ENCODE measurements around the gene PREPL. TPM values are rescaled to one million over a fixed set of nuclear protein-coding genes. Genes with fewer than 3 reads are reported as not detected.

PREPL gene
- total and polyA plus RNA-seq, 9 of the 15 experiments (the other 6 are each of a cell fraction or from before 2014, with no cell fraction given): 11.6 to 58.9 (median 27.2) TPM

- H3K4me1 ChIP-seq (replicated peaks in 1 of 2; ENCODE audit: control insufficient read depth in 2 of 2, insufficient read depth in 2 of 2, low read length in 2 of 2): no peaks in the 10 kb centered on the region
- H3K9ac ChIP-seq (ENCODE audit: insufficient read depth in 1 of 2, low read depth in 2 of 2, low read length in 2 of 2): no peak overlapping the region
- H4K20me1 ChIP-seq (replicated peaks; ENCODE audit: control insufficient read depth, insufficient read depth, low read length): no peaks in the 10 kb centered on the region
- H2AFZ ChIP-seq (ENCODE audit: low read depth, low read length): no peak overlapping the region
- DNase-seq (ENCODE audit: extremely low read depth in 1 of 4, low spot score in 3 of 4) (no peak), FAIRE-seq (peak; percentile 32), ATAC-seq (no peak)
- H3K4me3 ChIP-seq: no peak overlapping the region
- WGBS (ENCODE audit: insufficient coverage, low coverage, missing lambda C conversion rate): 26% methylated on average over 7 of the region's 7 CpGs
- H3K36me3 ChIP-seq (ENCODE audit: control insufficient read depth, insufficient read depth, low read length): no peaks in the 10 kb centered on the region
- no peaks in the 10 kb centered on the region for H3K9me1 ChIP-seq (ENCODE audit: control insufficient read depth, insufficient read depth, low read length)
- no peaks in the 10 kb centered on the region for H3K9me3 ChIP-seq (replicated peaks; ENCODE audit: control insufficient read depth, insufficient read depth, low read depth, low read length)
- H3K27me3 ChIP-seq (ENCODE audit: control insufficient read depth in 2 of 2, insufficient read depth in 2 of 2, low read length in 2 of 2): no peaks in the 10 kb centered on the region
- no peak overlapping the region for H3K27ac ChIP-seq (ENCODE audit: extremely low read depth, low read depth, low read length)
- H3K4me2 ChIP-seq (ENCODE audit: insufficient read depth, low read length): no peak overlapping the region
- ChIA-PET CTCF (ENCODE audit: low intra/inter-chr PET ratio) (no interaction called here), POLR2A (interaction anchor here (1.2 kb wide), 1 partner anchor 9 kb away, joined by 3 read pairs; no protein-coding TSS in a partner anchor)
- intact Hi-C loops (cut with micrococcal nuclease) (loop anchor here (5.0 kb wide), 1 partner anchor 575 kb away; no protein-coding TSS in a partner anchor), in situ Hi-C loops (cut with MboI) (no loop called here)
- BruUV-seq (replicated peaks): no TSS peak
- H3K79me2 ChIP-seq (ENCODE audit: control insufficient read depth, insufficient read depth, low read length): no peaks in the 10 kb centered on the region
- TF ChIP-seq ZNF76 (CRISPR knock-in tag; IDR thresholded peaks at IDR 0.05; ENCODE audit: borderline replicate concordance) (no peak), ZNF239 (CRISPR knock-in tag; IDR thresholded peaks at IDR 0.05) (no peak), TEAD2 (tag; IDR thresholded peaks at IDR 0.05) (no peak), ELF2 (CRISPR knock-in tag; IDR thresholded peaks at IDR 0.05) (no peak), TSC22D4 (tag; IDR thresholded peaks at IDR 0.05) (no peak), ZNF140 (CRISPR knock-in tag; IDR thresholded peaks at IDR 0.05) (no peak), NR4A1 (CRISPR knock-in tag; IDR thresholded peaks at IDR 0.05) (no peak), NR4A1 (tag; IDR thresholded peaks at IDR 0.05) (no peak), ZNF23 (CRISPR knock-in tag; IDR thresholded peaks at IDR 0.05) (no peak), E2F4 (CRISPR knock-in tag; IDR thresholded peaks at IDR 0.05; ENCODE audit: low read depth) (no peak), CHCHD3 (CRISPR knock-in tag; IDR thresholded peaks at IDR 0.05) (no peak), ZNF507 (tag; conservative IDR thresholded peaks at IDR 0.05) (no peak), KLF13 (tag; IDR thresholded peaks at IDR 0.05; ENCODE audit: borderline replicate concordance, low read depth) (no peak)
Observed at GRCh38 chr2:44397447-44398175, 36.3 kb upstream of the PREPL start.

All from K562 (cell line).